Brain microvascular endothelial cell (primary cell): ENCODE results near the gene SPATA2.

Source experiments
- DNase-seq: peaks from one replicate; pipeline ENCODE4 v3.0.0-alpha.2; 2020
- H3K27ac ChIP-seq: fragments of 250-450 bp; sonication (Bioruptor Pico); 2 replicates; pipeline ENCODE4 v1.5.1; 2020; ENCODE audit warnings: mild to moderate bottlenecking, moderate library complexity
- H3K27me3 ChIP-seq: fragments of 250-450 bp; sonication (Bioruptor Pico); replicated peaks from 2 replicates; pipeline ENCODE4 v1.5.1; 2020; ENCODE audit warnings: mild to moderate bottlenecking
- H3K36me3 ChIP-seq: fragments of 250-450 bp; sonication (Bioruptor Pico); replicated peaks from 2 replicates; pipeline ENCODE4 v1.5.1; 2020; ENCODE audit warnings: mild to moderate bottlenecking
- H3K4me3 ChIP-seq: 2 replicates; pipeline ENCODE4 v1.5.1; 2011; ENCODE audit warnings: low read depth, mild to moderate bottlenecking, control low read depth, low read length, moderate library complexity
- CTCF ChIP-seq: IDR thresholded peaks from 2 replicates; pipeline ENCODE4 v1.5.1; 2011; ENCODE audit warnings: low read depth, mild to moderate bottlenecking, moderate library complexity, low read length, control low read depth, inconsistent platforms; ENCODE audit errors: missing control alignments
- in situ Hi-C: cut with HindIII; loops from 2 replicates; pipeline ENCODE4 v1.10.0; 2017; ENCODE audit warnings: low sequenced_read_pairs, low pct_ligation_motif_present

SPATA2 gene

GRCh38 chr20:49868964-49869363 is 46.4 kb downstream of the SPATA2 start:
- DNase-seq: no peak
- H3K4me3 ChIP-seq: no peak overlapping the region
- H3K27me3 ChIP-seq: no peaks in the 10 kb centered on the region
- no peak overlapping the region for H3K27ac ChIP-seq
- TF ChIP-seq CTCF: no peak
- H3K36me3 ChIP-seq: peaks cover 2% of the 10 kb centered on the region
- in situ Hi-C loops: no loop called here

- no peak overlapping the region for H3K4me3 ChIP-seq
- no peak overlapping the region for H3K27ac ChIP-seq
- DNase-seq: no peak
- H3K27me3 ChIP-seq: no peaks in the 10 kb centered on the region
- no peak for TF ChIP-seq CTCF
- H3K36me3 ChIP-seq: peaks cover 2% of the 10 kb centered on the region
- in situ Hi-C loops: no loop called here
Measured at GRCh38 chr20:49868538-49868937, 46.8 kb downstream of the SPATA2 start.

- no peak for DNase-seq
- no peaks in the 10 kb centered on the region for H3K27me3 ChIP-seq
- no peak overlapping the region for H3K4me3 ChIP-seq
- H3K27ac ChIP-seq: no peak overlapping the region
- no peak for TF ChIP-seq CTCF
- in situ Hi-C loops: no loop called here
- H3K36me3 ChIP-seq: peaks cover 2% of the 10 kb centered on the region
Measured at GRCh38 chr20:49867453-49868215, 47.7 kb downstream of the SPATA2 start.

GRCh38 chr20:49866051-49866450 is 49.3 kb downstream of the SPATA2 start:
- no peak overlapping the region for H3K4me3 ChIP-seq
- peak; percentile 12 for DNase-seq
- no peak overlapping the region for H3K27ac ChIP-seq
- no peaks in the 10 kb centered on the region for H3K27me3 ChIP-seq
- TF ChIP-seq CTCF: no peak
- peaks cover under 1% of the 10 kb centered on the region for H3K36me3 ChIP-seq
- in situ Hi-C loops: no loop called here

GRCh38 chr20:49865559-49865958 is 49.8 kb downstream of the SPATA2 start:
- peak; percentile 5 for TF ChIP-seq CTCF
- in situ Hi-C loops: no loop called here
- no peaks in the 10 kb centered on the region for H3K36me3 ChIP-seq
- no peak for DNase-seq
- H3K27ac ChIP-seq: no peak overlapping the region
- no peaks in the 10 kb centered on the region for H3K27me3 ChIP-seq
- no peak overlapping the region for H3K4me3 ChIP-seq

- H3K4me3 ChIP-seq: no peak overlapping the region
- no peaks in the 10 kb centered on the region for H3K27me3 ChIP-seq
- no peaks in the 10 kb centered on the region for H3K36me3 ChIP-seq
- in situ Hi-C loops: no loop called here
- TF ChIP-seq CTCF: no peak
- no peak overlapping the region for H3K27ac ChIP-seq
- DNase-seq: no peak
Measured at GRCh38 chr20:49863666-49864065, 51.7 kb downstream of the SPATA2 start.
